Neutrophil (primary cell): Measurements from ENCODE around the gene DCTN3.

Source experiments
- H3K27ac ChIP-seq: fragments of 200-600 bp; sonication (generic); 2 replicates; pipeline ENCODE4 v1.5.1; 2016; ENCODE audit warnings: mild to moderate bottlenecking, moderate library complexity
- H3K27me3 ChIP-seq: fragments of 200-600 bp; sonication (generic); 2 replicates; pipeline ENCODE4 v1.6.0; 2016; ENCODE audit warnings: mild to moderate bottlenecking
- H3K36me3 ChIP-seq: fragments of 200-600 bp; sonication (generic); 2 replicates; pipeline ENCODE4 v1.5.1; 2017
- H3K4me1 ChIP-seq, 2 experiments: fragments of 200-600 bp in 1 of 2; sonication (generic) in 1 of 2; 1 replicate in 1 of 2; 2 replicates in 1 of 2; pipeline versions ENCODE4 v1.5.1 to v1.6.1; 2013 to 2016; ENCODE audit warnings: low read depth in 1 of 2, low read length in 1 of 2, mild to moderate bottlenecking in 1 of 2, moderate library complexity in 1 of 2; ENCODE audit not compliant: control insufficient read depth in 1 of 2, insufficient read depth in 1 of 2
- H3K4me3 ChIP-seq, 2 experiments: fragments of 200-600 bp in 1 of 2; sonication (generic) in 1 of 2; 1 replicate in 1 of 2; 2 replicates in 1 of 2; pipeline ENCODE4 v1.5.1; 2013 to 2016; ENCODE audit warnings: low read depth in 1 of 2, low read length in 1 of 2, mild to moderate bottlenecking in 1 of 2, moderate library complexity in 1 of 2
- H3K9me3 ChIP-seq: fragments of 200-600 bp; sonication (generic); 2 replicates; pipeline ENCODE4 v1.5.1; 2016
- TF ChIP-seq, protein P1 (sequence below): fragments of 200-600 bp; sonication (generic); IDR thresholded peaks from 2 replicates; pipeline ENCODE4 v1.5.1; 2016; ENCODE audit warnings: antibody characterized with exemption

DCTN3 gene

DNA sequence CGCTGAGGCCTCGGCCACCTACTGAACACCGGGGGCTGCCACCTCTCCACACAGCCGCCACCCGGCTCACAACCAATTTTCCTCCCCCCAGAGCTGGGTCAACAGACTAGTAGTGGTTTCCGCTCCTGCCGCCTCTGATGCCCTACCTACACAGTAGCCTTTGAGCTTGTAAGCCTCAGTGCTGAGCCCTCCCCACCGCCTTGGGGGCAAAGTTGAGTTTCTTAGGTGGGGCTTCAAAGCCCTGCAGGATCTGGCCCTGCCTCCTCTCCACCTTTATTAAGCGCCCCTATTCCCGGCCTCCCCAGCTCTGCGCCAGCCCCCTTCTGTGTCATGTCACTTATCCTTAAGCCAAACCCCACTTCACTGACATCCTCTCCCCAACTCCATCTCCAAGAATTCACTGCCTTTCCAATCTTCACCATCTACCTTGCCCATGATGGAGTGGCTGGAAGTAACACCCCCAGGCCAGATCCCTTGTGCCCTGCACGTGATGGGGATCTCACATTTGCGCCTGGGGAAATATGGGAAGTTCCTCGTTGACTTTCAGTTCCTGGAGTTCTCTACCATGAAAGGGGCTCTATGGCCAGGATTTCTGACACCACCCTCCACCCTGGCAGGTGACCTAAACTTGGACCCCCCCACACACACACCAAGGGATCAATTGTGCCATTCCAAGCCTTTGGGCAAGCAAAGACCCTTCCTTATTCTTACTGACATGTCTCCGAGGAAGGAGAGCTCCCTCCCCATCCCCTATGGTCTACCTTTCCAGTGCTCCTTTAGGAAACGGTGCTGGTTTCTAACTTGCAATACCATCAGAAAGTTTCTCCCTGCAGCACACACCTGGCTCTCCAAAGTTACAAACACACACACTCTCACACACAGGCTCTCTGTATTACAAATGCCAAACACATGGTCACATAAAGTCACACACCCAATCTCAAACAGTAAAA is 28.1 kb downstream of the DCTN3 start:
- H3K27me3 ChIP-seq: peaks cover 97% of the 10 kb centered on the region
- TF ChIP-seq, protein P1, sequence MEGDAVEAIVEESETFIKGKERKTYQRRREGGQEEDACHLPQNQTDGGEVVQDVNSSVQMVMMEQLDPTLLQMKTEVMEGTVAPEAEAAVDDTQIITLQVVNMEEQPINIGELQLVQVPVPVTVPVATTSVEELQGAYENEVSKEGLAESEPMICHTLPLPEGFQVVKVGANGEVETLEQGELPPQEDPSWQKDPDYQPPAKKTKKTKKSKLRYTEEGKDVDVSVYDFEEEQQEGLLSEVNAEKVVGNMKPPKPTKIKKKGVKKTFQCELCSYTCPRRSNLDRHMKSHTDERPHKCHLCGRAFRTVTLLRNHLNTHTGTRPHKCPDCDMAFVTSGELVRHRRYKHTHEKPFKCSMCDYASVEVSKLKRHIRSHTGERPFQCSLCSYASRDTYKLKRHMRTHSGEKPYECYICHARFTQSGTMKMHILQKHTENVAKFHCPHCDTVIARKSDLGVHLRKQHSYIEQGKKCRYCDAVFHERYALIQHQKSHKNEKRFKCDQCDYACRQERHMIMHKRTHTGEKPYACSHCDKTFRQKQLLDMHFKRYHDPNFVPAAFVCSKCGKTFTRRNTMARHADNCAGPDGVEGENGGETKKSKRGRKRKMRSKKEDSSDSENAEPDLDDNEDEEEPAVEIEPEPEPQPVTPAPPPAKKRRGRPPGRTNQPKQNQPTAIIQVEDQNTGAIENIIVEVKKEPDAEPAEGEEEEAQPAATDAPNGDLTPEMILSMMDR: no peak
- no peaks in the 10 kb centered on the region for H3K9me3 ChIP-seq
- peak overlapping the region in 1 of 2 experiments; percentile 41 for H3K4me3 ChIP-seq
- H3K27ac ChIP-seq: no peak overlapping the region
- peaks cover 19 to 22% of the 10 kb centered on the region in 2 experiments for H3K4me1 ChIP-seq
- no peaks in the 10 kb centered on the region for H3K36me3 ChIP-seq

GRCh38 chr9:34591248-34591916 is 28.9 kb downstream of the DCTN3 start:
- Histone ChIP-seq H3K9me3 (no peaks in the 10 kb centered on the region), H3K36me3 (no peaks in the 10 kb centered on the region), H3K4me1 (peaks cover 19 to 22% of the 10 kb centered on the region in 2 experiments), H3K27ac (no peak overlapping the region), H3K27me3 (peaks cover 97% of the 10 kb centered on the region), H3K4me3 (peak overlapping the region; percentile 41 to 61)
- TF ChIP-seq, protein P1: peak; percentile 67

DNA sequence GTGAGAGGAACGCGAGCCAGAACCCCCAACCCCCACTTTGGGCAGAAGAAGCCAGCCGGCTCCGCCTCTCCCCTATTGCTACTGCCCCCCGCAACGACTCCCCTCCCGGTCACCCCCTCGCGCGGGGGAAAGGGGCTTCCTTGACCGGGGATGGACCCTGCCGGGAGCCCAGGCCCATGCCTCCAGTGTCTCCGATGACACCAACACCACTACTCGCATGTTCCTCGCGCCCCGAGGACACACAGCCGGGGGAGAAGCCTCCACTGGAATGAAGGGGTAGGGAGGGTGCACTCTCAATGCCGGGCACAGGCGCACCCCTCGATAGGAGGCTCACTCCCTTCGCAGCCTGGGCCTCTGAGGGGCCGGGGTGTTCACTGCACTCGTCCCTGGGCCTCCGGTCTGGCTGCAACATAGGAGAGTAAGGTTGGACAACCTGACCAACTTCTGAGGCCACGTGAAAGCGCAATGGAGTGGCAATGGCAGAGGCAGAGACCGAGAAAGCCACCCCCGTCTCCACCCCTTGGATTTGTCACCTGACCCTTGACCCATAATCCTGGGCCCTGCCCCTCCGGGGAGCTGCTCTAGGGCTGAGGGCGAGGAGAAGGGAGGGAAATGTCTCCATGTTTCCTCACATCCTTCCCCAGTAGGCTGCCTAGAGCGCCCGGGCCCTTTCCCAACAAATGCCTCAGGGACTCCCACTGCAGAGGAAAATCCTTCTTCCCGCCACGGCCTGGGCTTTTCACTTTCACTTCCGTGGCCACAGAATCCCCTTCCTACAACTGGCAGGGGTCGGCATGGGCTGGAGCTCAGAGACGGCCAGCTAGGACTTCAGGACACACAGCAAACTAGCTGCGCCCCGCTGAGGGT is 29.7 kb downstream of the DCTN3 start:
- Histone ChIP-seq H3K9me3 (no peaks in the 10 kb centered on the region), H3K36me3 (no peaks in the 10 kb centered on the region), H3K27ac (no peak overlapping the region), H3K4me3 (peak overlapping the region; percentile 41 to 61), H3K27me3 (peaks cover 97% of the 10 kb centered on the region), H3K4me1 (peaks cover 19 to 22% of the 10 kb centered on the region in 2 experiments)
- TF ChIP-seq, protein P1: no peak

DNA sequence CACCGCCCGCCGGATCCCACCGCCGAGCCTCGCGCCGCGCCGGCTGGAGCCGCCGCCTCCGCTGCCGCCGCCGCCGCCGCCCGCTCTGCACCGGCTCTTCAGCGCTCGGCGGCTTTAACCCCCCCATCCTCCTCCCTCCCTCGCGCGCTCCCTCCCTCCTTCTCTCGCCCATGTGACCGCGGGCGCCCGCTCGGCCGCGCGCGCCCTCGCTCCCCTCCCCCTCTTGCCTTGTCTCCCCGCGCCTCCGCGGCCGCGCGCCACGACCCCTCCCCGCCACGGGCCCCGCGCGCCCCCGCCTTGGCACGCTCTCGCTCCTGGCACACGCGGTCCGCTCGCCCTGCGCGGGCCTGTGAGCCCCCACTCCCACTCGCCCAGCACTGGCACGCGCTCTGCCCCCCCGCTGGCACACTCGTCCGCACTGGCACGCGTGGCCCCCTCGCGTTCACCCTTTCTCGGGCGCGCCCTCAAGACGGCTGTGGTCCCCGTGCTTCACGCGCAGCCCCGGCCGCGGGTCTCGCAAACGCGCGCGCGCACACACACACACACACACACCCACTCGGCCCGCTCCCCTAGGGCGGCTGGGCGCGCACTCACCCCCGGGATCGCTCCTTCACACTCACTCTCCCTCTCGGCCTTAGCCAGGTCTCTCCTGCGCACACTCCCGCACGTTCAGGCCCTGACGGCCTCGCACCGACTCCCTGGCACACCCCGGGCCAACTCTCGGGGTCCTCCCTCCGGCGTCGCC is 30.5 kb downstream of the DCTN3 start, which contains the start of gene CNTFR:
Gene CNTFR, minus strand, starts transcription at position 89 of the 745 bp plus-strand sequence. CDS start 20,743 bp downstream, outside the sequence.
- peak within 1 kb of the TSS in 1 of 2 experiments; percentile 61 for H3K4me3 ChIP-seq
- peaks cover 100% of the 10 kb centered on the region for H3K27me3 ChIP-seq
- TF ChIP-seq, protein P1: no peak
- no peak within 1 kb of the TSS for H3K27ac ChIP-seq
- H3K36me3 ChIP-seq: no peaks in the 10 kb centered on the region
- peaks cover 19 to 22% of the 10 kb centered on the region in 2 experiments for H3K4me1 ChIP-seq
- no peaks in the 10 kb centered on the region for H3K9me3 ChIP-seq
